GM13977 (cell line): ENCODE data around the gene SLC31A1.
"Not testable (repeated sequence)": the region's sequence is repeated elsewhere in the genome, so short reads cannot be mapped to it uniquely, and the experiment has no call there.

ENCODE experiments used
- DNase-seq: peaks from one replicate; pipeline ENCODE4 v3.0.0; 2012; ENCODE audit warnings: low spot score
- CTCF ChIP-seq: IDR thresholded peaks from 2 replicates; pipeline ENCODE4 v1.5.1; 2012; ENCODE audit warnings: mild to moderate bottlenecking, control low read depth; ENCODE audit not compliant: insufficient read depth; ENCODE audit errors: extremely low read depth, missing control alignments
- in situ Hi-C: fragments of 300-500 bp; cut with MboI; formaldehyde crosslinking; loops from one replicate; pipeline ENCODE4 v1.12.0; 2022; ENCODE audit warnings: low sequenced_read_pairs, low pct_unique_long_range_greater_than_20kb, mixed read lengths, inconsistent platforms; ENCODE audit not compliant: unreplicated experiment

Gene SLC31A1

GRCh38 chr9:113227436-113227835 lies 6.1 kb downstream of the SLC31A1 start:
- no peak for DNase-seq
- in situ Hi-C loops = no loop called here
- no peak for TF ChIP-seq CTCF

- no peak for TF ChIP-seq CTCF
- in situ Hi-C loops = no loop called here
- no peak for DNase-seq
Measured at GRCh38 chr9:113228130-113228665, 6.9 kb downstream of the SLC31A1 start.

- no peak for TF ChIP-seq CTCF
- in situ Hi-C loops = no loop called here
- DNase-seq = no peak
Measured at GRCh38 chr9:113231701-113232100, 10.4 kb downstream of the SLC31A1 start.

GRCh38 chr9:113235701-113236255 lies 14.4 kb downstream of the SLC31A1 start:
- in situ Hi-C loops, DNase-seq: not testable (repeated sequence)

GRCh38 chr9:113237026-113237425 lies 15.7 kb downstream of the SLC31A1 start:
- no peak for TF ChIP-seq CTCF
- DNase-seq = no peak
- in situ Hi-C loops = no loop called here

- no peak for TF ChIP-seq CTCF
- in situ Hi-C loops = no loop called here
- no peak for DNase-seq
Measured at GRCh38 chr9:113238202-113238858, 17.0 kb downstream of the SLC31A1 start.

- no peak for TF ChIP-seq CTCF
- in situ Hi-C loops = no loop called here
- no peak for DNase-seq
Measured at GRCh38 chr9:113238859-113239232, 17.5 kb downstream of the SLC31A1 start.
